ENCODE measurements around the gene LILRA6. TPM values are rescaled to one million over a fixed set of nuclear protein-coding genes. Genes with fewer than 3 reads are reported as not detected.
"Not testable (repeated sequence)": the region's sequence is repeated elsewhere in the genome, so short reads cannot be mapped to it uniquely, and the experiment has no call there.

The LILRA6 gene
- total RNA-seq, 1 experiment from 2014 or later, result not detected

DNA sequence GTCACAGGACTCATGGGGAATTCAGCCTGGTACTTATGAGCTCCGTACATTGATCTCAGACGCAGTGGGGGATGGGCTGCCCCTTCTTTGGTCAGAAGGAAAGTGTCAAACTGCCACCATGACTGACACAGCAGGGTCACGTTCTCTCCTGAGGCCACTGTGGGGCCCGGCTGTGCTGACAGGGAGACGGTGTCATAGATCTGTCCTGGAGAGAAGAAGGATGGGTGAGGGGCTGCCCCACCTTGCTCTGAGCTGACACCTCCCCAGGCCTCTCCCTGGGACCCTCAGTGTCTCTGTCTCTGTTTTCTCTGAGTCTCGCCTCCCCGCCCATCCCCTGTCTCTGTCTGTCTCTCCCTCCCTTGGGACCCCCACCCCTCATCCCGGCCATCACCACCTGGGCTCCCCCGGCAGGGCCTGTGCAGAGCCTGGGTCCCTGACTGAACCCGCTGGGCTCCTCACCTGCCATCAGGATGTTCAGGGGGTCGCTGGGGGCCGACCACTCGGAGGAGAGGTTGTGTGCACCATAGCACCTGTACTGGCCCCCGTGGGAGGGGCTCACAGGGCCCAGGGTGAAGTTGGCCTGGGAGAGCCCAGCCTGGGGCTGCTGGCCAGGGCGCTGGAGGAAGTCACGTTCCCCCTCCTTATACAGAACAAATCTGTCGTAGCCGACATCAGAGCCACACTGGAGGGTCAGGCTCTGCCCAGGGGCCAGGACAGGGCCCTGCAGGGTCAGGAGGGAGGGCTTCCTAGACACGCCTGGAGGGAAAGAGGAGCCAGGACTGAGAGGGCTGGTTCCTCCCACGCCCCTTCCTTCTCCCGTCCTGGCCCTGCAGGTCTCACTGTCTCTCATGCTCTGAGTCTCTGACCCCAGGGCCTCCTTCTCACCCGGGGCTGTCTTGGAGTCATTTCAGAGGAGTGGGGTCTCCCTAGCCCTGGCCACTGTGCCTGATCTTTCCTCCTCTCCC is 1.9 kb downstream of the LILRA6 start:
- peaks cover 11% of the 10 kb centered on the region for H3K9me3 Mint-ChIP-seq (ENCODE audit: unreplicated experiment)
- H3K9me3 ChIP-seq; BruUV-seq (replicated peaks); H3K4me1 Mint-ChIP-seq (ENCODE audit: low read depth, unreplicated experiment); H3K36me3 Mint-ChIP-seq (ENCODE audit: insufficient read depth, unreplicated experiment); H3K27ac Mint-ChIP-seq (ENCODE audit: unreplicated experiment); H3K27me3 ChIP-seq (replicated peaks; ENCODE audit: control insufficient read depth, insufficient read depth, low read length); H3K4me1 ChIP-seq; CTCF ChIA-PET; POLR2A ChIA-PET; intact Hi-C loops (cut with micrococcal nuclease; ENCODE audit: unreplicated experiment); DNase-seq; H3K4me3 Mint-ChIP-seq (ENCODE audit: unreplicated experiment); H3K4me3 ChIP-seq (ENCODE audit: low read depth, low read length); H3K36me3 ChIP-seq (ENCODE audit: control insufficient read depth, insufficient read depth, low read length): not testable (repeated sequence)
- peaks cover 11% of the 10 kb centered on the region for H3K27me3 Mint-ChIP-seq (ENCODE audit: insufficient read depth, unreplicated experiment)

DNA sequence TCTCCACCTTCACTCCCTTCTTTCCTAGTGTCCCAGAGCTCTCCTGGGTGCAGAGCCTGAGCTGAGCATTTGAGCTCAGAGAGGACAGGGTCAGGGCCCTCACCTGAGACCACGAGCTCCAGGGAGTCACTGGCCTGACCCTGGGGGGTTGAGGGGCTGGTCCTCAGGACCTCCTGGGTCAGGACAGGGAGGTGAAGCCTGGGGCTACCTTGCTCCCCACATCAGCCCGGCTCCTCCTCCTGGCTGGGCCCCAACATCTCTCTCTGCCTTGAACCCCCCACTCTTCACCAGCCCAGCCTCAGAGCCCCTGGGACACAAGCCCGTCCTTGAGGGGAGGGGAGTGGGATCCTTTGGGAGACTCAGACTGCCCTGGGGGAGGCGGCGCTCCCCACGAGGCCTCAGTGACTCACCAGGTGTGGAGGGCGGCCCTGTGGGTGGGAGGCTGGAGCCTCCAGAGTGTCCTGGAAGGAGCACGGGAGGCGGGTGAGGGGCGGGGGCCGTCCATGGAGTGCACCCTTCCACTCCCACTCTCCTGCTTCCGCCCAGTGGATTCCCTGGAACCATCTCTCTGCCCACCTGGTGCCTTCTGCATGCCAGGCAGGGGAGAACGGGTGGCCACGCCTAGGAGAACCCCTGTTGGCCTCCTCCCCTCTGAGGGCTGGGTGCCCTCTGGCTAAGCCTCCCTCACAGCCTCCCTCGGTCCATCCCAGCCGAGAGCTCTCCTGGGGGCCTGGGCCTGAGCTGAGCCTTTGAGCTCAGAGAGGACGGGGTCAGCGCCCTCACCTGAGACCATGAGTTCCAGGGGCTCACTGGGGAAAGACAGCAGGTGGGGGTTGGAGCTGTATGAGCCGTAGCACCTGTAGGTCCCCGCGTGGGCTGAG is 2.9 kb downstream of the LILRA6 start:
- H3K9me3 ChIP-seq; H3K36me3 Mint-ChIP-seq (ENCODE audit: insufficient read depth, unreplicated experiment); H3K4me1 Mint-ChIP-seq (ENCODE audit: low read depth, unreplicated experiment); DNase-seq; intact Hi-C loops (cut with micrococcal nuclease; ENCODE audit: unreplicated experiment); H3K4me3 Mint-ChIP-seq (ENCODE audit: unreplicated experiment); BruUV-seq (replicated peaks); H3K36me3 ChIP-seq (ENCODE audit: control insufficient read depth, insufficient read depth, low read length); H3K4me3 ChIP-seq (ENCODE audit: low read depth, low read length); H3K4me1 ChIP-seq; H3K27me3 ChIP-seq (replicated peaks; ENCODE audit: control insufficient read depth, insufficient read depth, low read length); CTCF ChIA-PET; POLR2A ChIA-PET; H3K27ac Mint-ChIP-seq (ENCODE audit: unreplicated experiment): not testable (repeated sequence)
- Mint-ChIP-seq H3K27me3 (ENCODE audit: insufficient read depth, unreplicated experiment) (peaks cover 11% of the 10 kb centered on the region), H3K9me3 (ENCODE audit: unreplicated experiment) (peaks cover 11% of the 10 kb centered on the region)

DNA sequence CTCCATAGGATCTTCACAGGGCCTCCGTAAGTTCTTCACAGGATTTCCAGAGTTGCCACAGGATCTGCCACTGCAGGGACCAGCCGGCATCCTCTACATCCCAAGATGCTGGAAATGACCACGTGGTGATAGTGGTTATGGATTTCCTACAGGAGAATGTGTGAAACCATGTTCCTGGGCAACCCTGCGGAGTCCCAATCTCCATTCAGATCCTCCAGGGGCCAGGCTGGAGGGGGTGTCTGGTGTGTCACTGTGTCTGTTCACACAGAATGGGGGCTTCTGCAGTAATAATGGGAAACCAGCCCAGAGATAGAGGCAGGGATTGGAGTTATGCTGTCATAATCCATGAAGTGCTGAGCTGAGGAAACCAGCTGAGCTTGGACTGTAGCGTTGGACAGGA is 8.6 kb downstream of the LILRA6 start:
- POLR2A ChIA-PET, result no interaction called here
- no peak for DNase-seq
- Histone ChIP-seq H3K4me3 (ENCODE audit: low read depth, low read length) (no peak overlapping the region), H3K4me1 (peaks cover 9% of the 10 kb centered on the region), H3K27me3 (replicated peaks; ENCODE audit: control insufficient read depth, insufficient read depth, low read length) (no peaks in the 10 kb centered on the region), H3K36me3 (ENCODE audit: control insufficient read depth, insufficient read depth, low read length) (no peaks in the 10 kb centered on the region), H3K9me3 (peaks cover 11% of the 10 kb centered on the region; the same call in 1 of the 2 replicates)
- BruUV-seq (replicated peaks), result no TSS peak
- Mint-ChIP-seq H3K36me3 (ENCODE audit: insufficient read depth, unreplicated experiment) (peaks cover 4% of the 10 kb centered on the region), H3K27ac (ENCODE audit: unreplicated experiment) (no peak overlapping the region), H3K4me1 (ENCODE audit: low read depth, unreplicated experiment) (peaks cover 24% of the 10 kb centered on the region), H3K27me3 (ENCODE audit: insufficient read depth, unreplicated experiment) (peaks cover 6% of the 10 kb centered on the region), H3K9me3 (ENCODE audit: unreplicated experiment) (peaks cover 11% of the 10 kb centered on the region), H3K4me3 (ENCODE audit: unreplicated experiment) (no peak overlapping the region)
- intact Hi-C loops (cut with micrococcal nuclease; ENCODE audit: unreplicated experiment), result no loop called here
- CTCF ChIA-PET, result no interaction called here
- TF ChIP-seq, protein P1, sequence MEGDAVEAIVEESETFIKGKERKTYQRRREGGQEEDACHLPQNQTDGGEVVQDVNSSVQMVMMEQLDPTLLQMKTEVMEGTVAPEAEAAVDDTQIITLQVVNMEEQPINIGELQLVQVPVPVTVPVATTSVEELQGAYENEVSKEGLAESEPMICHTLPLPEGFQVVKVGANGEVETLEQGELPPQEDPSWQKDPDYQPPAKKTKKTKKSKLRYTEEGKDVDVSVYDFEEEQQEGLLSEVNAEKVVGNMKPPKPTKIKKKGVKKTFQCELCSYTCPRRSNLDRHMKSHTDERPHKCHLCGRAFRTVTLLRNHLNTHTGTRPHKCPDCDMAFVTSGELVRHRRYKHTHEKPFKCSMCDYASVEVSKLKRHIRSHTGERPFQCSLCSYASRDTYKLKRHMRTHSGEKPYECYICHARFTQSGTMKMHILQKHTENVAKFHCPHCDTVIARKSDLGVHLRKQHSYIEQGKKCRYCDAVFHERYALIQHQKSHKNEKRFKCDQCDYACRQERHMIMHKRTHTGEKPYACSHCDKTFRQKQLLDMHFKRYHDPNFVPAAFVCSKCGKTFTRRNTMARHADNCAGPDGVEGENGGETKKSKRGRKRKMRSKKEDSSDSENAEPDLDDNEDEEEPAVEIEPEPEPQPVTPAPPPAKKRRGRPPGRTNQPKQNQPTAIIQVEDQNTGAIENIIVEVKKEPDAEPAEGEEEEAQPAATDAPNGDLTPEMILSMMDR (IDR thresholded peaks at IDR 0.05; ENCODE audit: insufficient read depth in 1 of 2, low read depth in 1 of 2, low read length in 1 of 2, severe bottlenecking in 1 of 2, unreplicated experiment in 1 of 2), result no peak

Data from Caco-2 (cell line).